GM23338 (cell line): ENCODE results near the gene PRIMPOL.

Source experiments
- CREB1 ChIP-seq: fragments of 250-450 bp; sonication (Bioruptor Pico); IDR thresholded peaks from 2 replicates; pipeline ENCODE4 v1.5.0; 2020; ENCODE audit warnings: low read depth, mild to moderate bottlenecking, moderate library complexity
- CTCF ChIP-seq, 2 experiments: fragments of 200-600 bp in 1 of 2; sonication (generic) in 1 of 2; conservative IDR thresholded peaks; 2 replicates each; pipeline versions ENCODE4 v1.5.1 to v1.6.1; 2016 to 2017; ENCODE audit warnings: antibody characterized with exemption in 2 of 2, low read depth in 2 of 2, mild to moderate bottlenecking in 2 of 2, moderate library complexity in 1 of 2
- ETS1 ChIP-seq: IDR thresholded peaks from 2 replicates; pipeline ENCODE4 v1.6.1; 2016; ENCODE audit warnings: antibody characterized with exemption
- EZH2 ChIP-seq: fragments of 200-600 bp; sonication (generic); IDR thresholded peaks from one replicate; pipeline ENCODE4 v1.8.0; 2017; ENCODE audit warnings: antibody characterized with exemption, mild to moderate bottlenecking, low read depth; ENCODE audit not compliant: unreplicated experiment
- EZH2phosphoT487 ChIP-seq: fragments of 200-600 bp; sonication (generic); IDR thresholded peaks from one replicate; pipeline ENCODE4 v1.8.1; 2018; ENCODE audit warnings: antibody characterized with exemption; ENCODE audit not compliant: unreplicated experiment
- JUNB ChIP-seq: IDR thresholded peaks from one replicate; pipeline ENCODE4 v1.6.1; 2016; ENCODE audit warnings: antibody characterized with exemption; ENCODE audit not compliant: unreplicated experiment
- NANOG ChIP-seq: IDR thresholded peaks from 2 replicates; pipeline ENCODE4 v1.6.1; 2016; ENCODE audit warnings: antibody characterized with exemption, borderline replicate concordance
- POLR2AphosphoS5 ChIP-seq: IDR thresholded peaks from 2 replicates; pipeline ENCODE4 v1.6.1; 2016; ENCODE audit warnings: antibody characterized with exemption, low read depth
- REST ChIP-seq: IDR thresholded peaks from one replicate; pipeline ENCODE4 v1.6.1; 2018; ENCODE audit warnings: antibody characterized with exemption; ENCODE audit not compliant: unreplicated experiment
- STAT1 ChIP-seq: IDR thresholded peaks from one replicate; pipeline ENCODE4 v1.6.1; 2016; ENCODE audit warnings: antibody characterized with exemption; ENCODE audit not compliant: unreplicated experiment
- ZNF114 ChIP-seq: fragments of 250-450 bp; sonication (Bioruptor Pico); IDR thresholded peaks from 2 replicates; pipeline ENCODE4 v1.5.0; 2020; ENCODE audit warnings: mild to moderate bottlenecking, moderate library complexity
- ZNF331 ChIP-seq: fragments of 250-450 bp; sonication (Bioruptor Pico); IDR thresholded peaks from 2 replicates; pipeline ENCODE4 v1.5.0; 2020; ENCODE audit warnings: low read depth, mild to moderate bottlenecking, moderate library complexity
- ZNF462 ChIP-seq: fragments of 250-450 bp; sonication (Bioruptor Pico); IDR thresholded peaks from 2 replicates; pipeline ENCODE4 v1.5.0; 2020; ENCODE audit warnings: mild to moderate bottlenecking, moderate library complexity

- TF ChIP-seq EZH2phosphoT487 (no peak), CTCF (conservative IDR thresholded peaks at IDR 0.05; ENCODE audit: low read depth in 2 of 2) (no peak), REST (no peak), JUNB (no peak), CREB1 (CRISPR knock-in tag) (no peak), ETS1 (no peak), EZH2 (no peak), ZNF462 (no peak), POLR2AphosphoS5 (no peak), NANOG (no peak), ZNF114 (CRISPR knock-in tag) (no peak), ZNF331 (no peak), STAT1 (no peak)
Observed at GRCh38 chr4:184713887-184714286, 64.3 kb downstream of the PRIMPOL start.
